Liver (tissue), 3 donors: ENCODE data around the gene CRYBA2.

Source experiments
- CTCF ChIP-seq: fragments of 150-350 bp; IDR thresholded peaks from 2 replicates; pipeline ENCODE4 v1.5.1; 2017; ENCODE audit warnings: improper control_type of control experiment, low read depth, low read length; ENCODE audit not compliant: missing input control
- FOXA1 ChIP-seq: IDR thresholded peaks from 2 replicates; pipeline ENCODE4 v1.6.1; 2016; ENCODE audit warnings: antibody characterized with exemption
- HNF4A ChIP-seq, 2 donors: conservative IDR thresholded peaks; 2 replicates each; pipeline ENCODE4 v1.6.1; 2016; ENCODE audit warnings: antibody characterized with exemption in 2 of 2, mild to moderate bottlenecking in 2 of 2
- HNF4G ChIP-seq: IDR thresholded peaks from 2 replicates; pipeline ENCODE4 v1.6.1; 2016; ENCODE audit warnings: antibody characterized with exemption
- JUND ChIP-seq, 2 donors: IDR thresholded peaks; 2 replicates each; pipeline ENCODE4 v1.6.1; 2016; ENCODE audit warnings: antibody characterized with exemption in 2 of 2
- MAX ChIP-seq: IDR thresholded peaks from 2 replicates; pipeline ENCODE4 v1.6.1; 2016; ENCODE audit warnings: antibody characterized with exemption
- RAD21 ChIP-seq, 2 donors: IDR thresholded peaks; 2 replicates each; pipeline ENCODE4 v1.6.1; 2016; ENCODE audit warnings: antibody characterized with exemption in 2 of 2, mild to moderate bottlenecking in 2 of 2
- REST ChIP-seq: IDR thresholded peaks from 2 replicates; pipeline ENCODE4 v1.6.1; 2016; ENCODE audit warnings: antibody characterized with exemption, mild to moderate bottlenecking
- TAF1 ChIP-seq: conservative IDR thresholded peaks from 2 replicates; pipeline ENCODE4 v1.6.1; 2016; ENCODE audit warnings: antibody characterized with exemption, mild to moderate bottlenecking
- YY1 ChIP-seq: IDR thresholded peaks from 2 replicates; pipeline ENCODE4 v1.6.1; 2016; ENCODE audit warnings: antibody characterized with exemption, mild to moderate bottlenecking
- ZBTB33 ChIP-seq: IDR thresholded peaks from 2 replicates; pipeline ENCODE4 v1.6.1; 2016; ENCODE audit warnings: antibody characterized with exemption
- donor health status: healthy.
- donor health status: healthy.

GRCh38 chr2:218983263-218983933, 9.8 kb downstream of the CRYBA2 start:
- no peak for TF ChIP-seq CTCF
- TF ChIP-seq YY1: no peak
- no peak for TF ChIP-seq TAF1
- no peak for TF ChIP-seq RAD21 (IDR thresholded peaks at IDR 0.05)
- no peak for TF ChIP-seq REST
- TF ChIP-seq MAX: no peak
- no peak for TF ChIP-seq JUND (IDR thresholded peaks at IDR 0.05)
- TF ChIP-seq HNF4G: no peak
- TF ChIP-seq ZBTB33: no peak
- no peak for TF ChIP-seq FOXA1
- no peak for TF ChIP-seq HNF4A (conservative IDR thresholded peaks at IDR 0.05)
